HEK293 (cell line): ENCODE results near the gene RBCK1.

Experiments used
- BCL11A ChIP-seq: fragments of 450-650 bp; formaldehyde crosslinking; IDR thresholded peaks from 2 replicates; pipeline ENCODE4 v1.5.1; 2016; ENCODE audit warnings: low read depth, missing biosample characterization, missing genetic modification characterization
- BCL6B ChIP-seq: fragments of 450-650 bp; formaldehyde crosslinking; IDR thresholded peaks from 2 replicates; pipeline ENCODE4 v1.5.1; 2017; ENCODE audit warnings: missing biosample characterization, missing genetic modification characterization
- FEZF1 ChIP-seq: fragments of 450-650 bp; formaldehyde crosslinking; IDR thresholded peaks from 2 replicates; pipeline ENCODE4 v1.5.1; 2016; ENCODE audit warnings: missing biosample characterization, missing genetic modification characterization
- HOXA7 ChIP-seq: sonication (generic); formaldehyde crosslinking; IDR thresholded peaks from 2 replicates; pipeline ENCODE4 v1.8.1; 2022; ENCODE audit warnings: missing genetic modification reagents, borderline replicate concordance
- KLF7 ChIP-seq: fragments of 450-650 bp; formaldehyde crosslinking; IDR thresholded peaks from 2 replicates; pipeline ENCODE4 v1.5.1; 2016; ENCODE audit warnings: missing biosample characterization, missing genetic modification characterization, borderline replicate concordance
- PRDM1 ChIP-seq: fragments of 450-650 bp; formaldehyde crosslinking; IDR thresholded peaks from 2 replicates; pipeline ENCODE4; 2016; ENCODE audit warnings: missing biosample characterization, missing genetic modification characterization
- PRDM6 ChIP-seq: fragments of 450-650 bp; formaldehyde crosslinking; IDR thresholded peaks from 2 replicates; pipeline ENCODE4 v1.5.1; 2017; ENCODE audit warnings: missing biosample characterization, missing genetic modification characterization
- REST ChIP-seq: fragments of 450-650 bp; formaldehyde crosslinking; IDR thresholded peaks from 2 replicates; pipeline ENCODE4 v1.5.1; 2016; ENCODE audit warnings: missing biosample characterization, missing genetic modification characterization
- TSHZ1 ChIP-seq: fragments of 450-650 bp; formaldehyde crosslinking; IDR thresholded peaks from 2 replicates; pipeline ENCODE4 v1.5.1; 2016; ENCODE audit warnings: missing biosample characterization, missing genetic modification characterization, borderline replicate concordance
- YY2 ChIP-seq: fragments of 450-650 bp; formaldehyde crosslinking; IDR thresholded peaks from 2 replicates; pipeline ENCODE4 v1.5.1; 2016; ENCODE audit warnings: missing biosample characterization, missing genetic modification characterization
- ZFP3 ChIP-seq: fragments of 450-650 bp; formaldehyde crosslinking; IDR thresholded peaks from 2 replicates; pipeline ENCODE4 v1.5.1; 2016; ENCODE audit warnings: low read depth, missing biosample characterization, missing genetic modification characterization
- ZNF10 ChIP-seq: fragments of 450-650 bp; formaldehyde crosslinking; IDR thresholded peaks from 2 replicates; pipeline ENCODE4 v1.5.1; 2017; ENCODE audit warnings: missing biosample characterization, missing genetic modification characterization
- ZNF146 ChIP-seq: fragments of 450-650 bp; formaldehyde crosslinking; IDR thresholded peaks from 2 replicates; pipeline ENCODE4 v1.5.1; 2016; ENCODE audit warnings: missing biosample characterization, missing genetic modification characterization
- ZNF184 ChIP-seq: fragments of 450-650 bp; IDR thresholded peaks from 2 replicates; pipeline ENCODE4 v1.5.1; 2018; ENCODE audit warnings: missing biosample characterization, mild to moderate bottlenecking, missing genetic modification characterization
- ZNF202 ChIP-seq: fragments of 450-650 bp; formaldehyde crosslinking; IDR thresholded peaks from 2 replicates; pipeline ENCODE4 v1.5.1; 2016; ENCODE audit warnings: missing biosample characterization, missing genetic modification characterization, borderline replicate concordance
- ZNF214 ChIP-seq: fragments of 450-650 bp; formaldehyde crosslinking; IDR thresholded peaks from 2 replicates; pipeline ENCODE4 v1.5.1; 2017; ENCODE audit warnings: missing biosample characterization, mild to moderate bottlenecking, missing genetic modification characterization, borderline replicate concordance
- ZNF274 ChIP-seq, 2 experiments: fragments of 200-500 bp in 1 of 2; fragments of 450-650 bp in 1 of 2; sonication (Bioruptor generic) in 1 of 2; formaldehyde crosslinking in 1 of 2; IDR thresholded peaks; 2 replicates each; pipeline versions ENCODE4 v1.5.1 to v1.6.1; 2014 to 2016; ENCODE audit warnings: borderline replicate concordance in 1 of 2, inconsistent platforms in 1 of 2, low read length in 1 of 2, missing biosample characterization in 1 of 2, missing genetic modification characterization in 1 of 2
- ZNF416 ChIP-seq: fragments of 450-650 bp; formaldehyde crosslinking; IDR thresholded peaks from 2 replicates; pipeline ENCODE4 v1.5.1; 2016; ENCODE audit warnings: missing biosample characterization, missing genetic modification characterization
- ZNF473 ChIP-seq: fragments of 450-650 bp; formaldehyde crosslinking; IDR thresholded peaks from 2 replicates; pipeline ENCODE4 v1.5.1; 2017; ENCODE audit warnings: missing biosample characterization, missing genetic modification characterization
- ZNF48 ChIP-seq: fragments of 450-650 bp; formaldehyde crosslinking; IDR thresholded peaks from 2 replicates; pipeline ENCODE4 v1.5.1; 2016; ENCODE audit warnings: missing biosample characterization, missing genetic modification characterization
- ZNF488 ChIP-seq: fragments of 450-650 bp; formaldehyde crosslinking; IDR thresholded peaks from 2 replicates; pipeline ENCODE4 v1.5.1; 2016; ENCODE audit warnings: missing biosample characterization, missing genetic modification characterization
- ZNF530 ChIP-seq: fragments of 450-650 bp; formaldehyde crosslinking; IDR thresholded peaks from 2 replicates; pipeline ENCODE4 v1.5.1; 2016; ENCODE audit warnings: low read depth, missing biosample characterization, missing genetic modification characterization
- ZNF624 ChIP-seq: fragments of 450-650 bp; formaldehyde crosslinking; IDR thresholded peaks from 2 replicates; pipeline ENCODE4 v1.5.1; 2017; ENCODE audit warnings: missing biosample characterization, missing genetic modification characterization
- ZNF658 ChIP-seq: fragments of 450-650 bp; formaldehyde crosslinking; IDR thresholded peaks from 2 replicates; pipeline ENCODE4; 2016; ENCODE audit warnings: missing biosample characterization, missing genetic modification characterization
- ZNF707 ChIP-seq: fragments of 450-650 bp; formaldehyde crosslinking; IDR thresholded peaks from 2 replicates; pipeline ENCODE4 v1.5.1; 2016; ENCODE audit warnings: missing biosample characterization, missing genetic modification characterization
- ZNF76 ChIP-seq: fragments of 450-650 bp; formaldehyde crosslinking; IDR thresholded peaks from 2 replicates; pipeline ENCODE4; 2016; ENCODE audit warnings: low read depth, missing biosample characterization, missing genetic modification characterization, borderline replicate concordance
- ZNF776 ChIP-seq: fragments of 450-650 bp; formaldehyde crosslinking; IDR thresholded peaks from 2 replicates; pipeline ENCODE4 v1.5.0; 2017; ENCODE audit warnings: missing biosample characterization, missing genetic modification characterization, borderline replicate concordance
- ZSCAN16 ChIP-seq: fragments of 450-650 bp; formaldehyde crosslinking; IDR thresholded peaks from 2 replicates; pipeline ENCODE4 v1.5.1; 2016; ENCODE audit warnings: missing biosample characterization, missing genetic modification characterization
- ZXDB ChIP-seq: fragments of 450-650 bp; formaldehyde crosslinking; IDR thresholded peaks from 2 replicates; pipeline ENCODE4 v1.5.1; 2016; ENCODE audit warnings: missing biosample characterization, missing genetic modification characterization

Gene RBCK1

GRCh38 chr20:371755-372542, 36.1 kb upstream of the RBCK1 start (continued):
- TF ChIP-seq PRDM6 (tag by site-specific recombination) (no peak), ZNF707 (tag by site-specific recombination) (no peak), ZNF530 (tag by site-specific recombination) (no peak), ZNF76 (tag by site-specific recombination) (peak; percentile 29; the same call in 1 of the 2 replicates), ZSCAN16 (tag by site-specific recombination) (no peak), ZNF473 (tag by site-specific recombination) (no peak), ZXDB (no peak), BCL6B (tag by site-specific recombination) (no peak), ZNF416 (tag by site-specific recombination) (no peak), ZNF776 (tag by site-specific recombination) (no peak), ZNF10 (tag by site-specific recombination) (no peak), ZNF146 (tag by site-specific recombination) (no peak), TSHZ1 (tag by site-specific recombination) (no peak), FEZF1 (tag by site-specific recombination) (no peak), ZNF624 (tag by site-specific recombination) (no peak), ZNF214 (tag by site-specific recombination) (no peak), ZNF488 (no peak), PRDM1 (no peak), ZNF202 (no peak), ZNF658 (tag by site-specific recombination) (no peak), HOXA7 (CRISPR knock-in tag) (no peak), ZNF184 (tag by site-specific recombination) (no peak), REST (tag by site-specific recombination) (peak; percentile 66), ZFP3 (tag by site-specific recombination) (no peak), KLF7 (tag by site-specific recombination) (no peak), YY2 (tag by site-specific recombination) (no peak), ZNF48 (tag by site-specific recombination) (no peak), ZNF274 (IDR thresholded peaks at IDR 0.05; ENCODE audit: low read length) (no peak), ZNF274 (tag by site-specific recombination; IDR thresholded peaks at IDR 0.05; ENCODE audit: borderline replicate concordance) (no peak), BCL11A (tag by site-specific recombination) (no peak)
